Keratinocyte (primary cell): Measurements from ENCODE around the gene SORBS1. TPM values are rescaled to one million over a fixed set of nuclear protein-coding genes. Genes with fewer than 3 reads are reported as not detected.

ENCODE experiments used
- DNase-seq: peaks from one replicate; pipeline ENCODE4 v3.0.0-alpha.2; 2011; ENCODE audit warnings: low read depth, missing footprints, low spot score
- FAIRE-seq: peaks from 2 replicates; lab custom pipeline; 2011; peaks lifted over from hg19 to GRCh38; lab: Jason Lieb, UNC
- H2AFZ ChIP-seq: 2 replicates; pipeline ENCODE4 v1.6.0; 2012; ENCODE audit warnings: low read length, control low read depth, inconsistent platforms; ENCODE audit not compliant: control insufficient read depth
- H3K27ac ChIP-seq: 2 replicates; pipeline ENCODE4 v1.5.1; 2011; ENCODE audit warnings: low read length; ENCODE audit not compliant: control insufficient read depth, insufficient read depth
- H3K27me3 ChIP-seq: 3 replicates; pipeline ENCODE4 v1.6.0; 2011; ENCODE audit warnings: low read length; ENCODE audit not compliant: control insufficient read depth, insufficient read depth; ENCODE audit errors: extremely low read depth
- H3K36me3 ChIP-seq, 2 experiments: 2 replicates in 1 of 2; 3 replicates in 1 of 2; pipeline ENCODE4 v1.5.1; 2011; ENCODE audit warnings: low read length in 2 of 2, mild to moderate bottlenecking in 1 of 2; ENCODE audit not compliant: control insufficient read depth in 2 of 2, insufficient read depth in 2 of 2; ENCODE audit errors: extremely low read depth in 1 of 2
- H3K4me1 ChIP-seq: 3 replicates; pipeline ENCODE4 v1.5.1; 2011; ENCODE audit warnings: low read length; ENCODE audit not compliant: control insufficient read depth, insufficient read depth; ENCODE audit errors: extremely low read depth
- H3K4me2 ChIP-seq: 3 replicates; pipeline ENCODE4 v1.6.0; 2011; ENCODE audit warnings: low read depth, low read length; ENCODE audit not compliant: control insufficient read depth, insufficient read depth; ENCODE audit errors: extremely low read depth
- H3K4me3 ChIP-seq, 3 experiments: fragments of 200-600 bp in 1 of 3; sonication (generic) in 1 of 3; 2 replicates in 2 of 3; 3 replicates in 1 of 3; pipeline ENCODE4 v1.5.1; 2011 to 2016; ENCODE audit warnings: low read length in 3 of 3, mild to moderate bottlenecking in 3 of 3, control low read depth in 2 of 3, inconsistent platforms in 1 of 3, low read depth in 1 of 3, mixed read lengths in 1 of 3, mixed run types in 1 of 3, moderate library complexity in 1 of 3; ENCODE audit not compliant: control insufficient read depth in 2 of 3, insufficient read depth in 2 of 3; ENCODE audit errors: extremely low read depth in 1 of 3
- H3K79me2 ChIP-seq: 2 replicates; pipeline ENCODE4 v1.6.0; 2012; ENCODE audit warnings: low read length; ENCODE audit not compliant: control insufficient read depth, insufficient read depth
- H3K9ac ChIP-seq: 3 replicates; pipeline ENCODE4 v1.6.0; 2011; ENCODE audit warnings: low read length; ENCODE audit not compliant: control insufficient read depth, insufficient read depth; ENCODE audit errors: extremely low read depth
- H3K9me1 ChIP-seq: 3 replicates; pipeline ENCODE4 v1.6.0; 2011; ENCODE audit warnings: low read length; ENCODE audit not compliant: control insufficient read depth, insufficient read depth; ENCODE audit errors: extremely low read depth
- H3K9me3 ChIP-seq: 2 replicates; pipeline ENCODE4 v1.5.1; 2012; ENCODE audit warnings: low read depth, low read length; ENCODE audit not compliant: control insufficient read depth
- H4K20me1 ChIP-seq: 3 replicates; pipeline ENCODE4 v1.6.0; 2011; ENCODE audit warnings: low read length; ENCODE audit not compliant: control insufficient read depth, insufficient read depth; ENCODE audit errors: extremely low read depth
- EZH2 ChIP-seq: IDR thresholded peaks from one replicate; pipeline ENCODE4 v1.6.1; 2012; ENCODE audit warnings: inconsistent platforms, mild to moderate bottlenecking, low read length, moderate library complexity
- dilution Hi-C: fragments of 300-500 bp; cut with MboI; formaldehyde crosslinking; loops from one replicate; pipeline ENCODE4 v1.7.0; 2020; ENCODE audit warnings: low sequenced_read_pairs; ENCODE audit not compliant: extremely low pct_ligation_motif_present
- polyA plus RNA-seq, 5 experiments: library from polyadenylated mRNA; depleted of rRNA in 3 of 5; stranded (reverse) in 3 of 5; stranded (forward) in 1 of 5; unstranded in 1 of 5; fragments of >200 nt; gene quantifications; 1 replicate in 1 of 5; 2 replicates in 3 of 5; 3 replicates in 1 of 5; pipeline versions ENCODE4 v1.2.1 to v1.2.3, GENCODE V29; 2011 to 2012; ENCODE audit warnings: missing spikeins in 2 of 5, low read depth in 1 of 5, low replicate concordance in 1 of 5
- TF ChIP-seq, protein P1 (sequence below), 3 experiments: IDR thresholded peaks in 1 of 3; conservative IDR thresholded peaks in 1 of 3; optimal IDR thresholded peaks in 1 of 3; 2 replicates in 2 of 3; 3 replicates in 1 of 3; pipeline versions ENCODE3 to v1.5.1; 2011; ENCODE audit warnings: low read length in 3 of 3, mild to moderate bottlenecking in 3 of 3, moderate library complexity in 2 of 3, control low read depth in 1 of 3, inconsistent platforms in 1 of 3; ENCODE audit not compliant: insufficient read depth in 2 of 3; ENCODE audit errors: extremely low read depth in 1 of 3

SORBS1 gene
- polyA plus RNA-seq, 1 donor (not counting 4 experiments of a cell fraction or from before 2014, with no cell fraction given): 0.42 TPM

DNA sequence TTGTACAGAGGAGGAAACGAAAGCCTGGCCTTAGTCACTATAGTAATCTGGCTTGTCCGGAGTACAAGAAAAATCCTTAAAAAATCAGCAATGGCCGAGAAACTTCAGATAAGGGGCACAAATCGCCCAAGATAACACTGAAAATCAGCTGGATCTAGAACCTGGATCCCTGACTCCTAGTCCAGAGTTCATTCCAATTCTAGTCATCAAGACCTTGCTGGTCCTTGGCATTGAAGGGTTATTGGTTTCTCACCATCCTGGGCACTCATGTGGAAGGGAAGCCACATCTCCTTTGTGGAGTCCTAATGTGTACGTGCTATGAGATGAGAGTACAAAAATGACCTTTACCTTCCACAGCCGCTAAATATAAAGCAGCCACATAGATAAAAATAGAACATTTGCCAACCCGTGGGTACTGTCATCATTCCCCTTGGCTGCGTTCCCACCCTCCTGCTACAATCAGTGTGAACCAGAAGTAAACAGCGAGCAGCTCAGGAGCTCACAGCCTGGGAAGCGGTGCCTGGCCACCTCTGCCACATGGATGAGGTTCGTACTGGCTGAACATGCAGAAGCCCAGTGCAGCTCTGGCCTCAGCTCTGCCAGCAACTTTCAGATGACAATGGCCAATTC, 154.4 kb downstream of the SORBS1 start:
- FAIRE-seq: no peak
- Histone ChIP-seq H3K4me2 (no peak overlapping the region), H3K9ac (no peak overlapping the region), H3K27me3 (no peaks in the 10 kb centered on the region), H3K4me1 (no peaks in the 10 kb centered on the region), H3K36me3 (no peaks in the 10 kb centered on the region), H4K20me1 (no peaks in the 10 kb centered on the region), H3K27ac (no peak overlapping the region), H3K4me3 (no peak overlapping the region), H3K9me3 (no peaks in the 10 kb centered on the region), H3K9me1 (no peaks in the 10 kb centered on the region), H2AFZ (no peak overlapping the region), H3K79me2 (no peaks in the 10 kb centered on the region)
- no peak for DNase-seq
- dilution Hi-C loops: no loop called here
- TF ChIP-seq EZH2: no peak
- TF ChIP-seq, protein P1, sequence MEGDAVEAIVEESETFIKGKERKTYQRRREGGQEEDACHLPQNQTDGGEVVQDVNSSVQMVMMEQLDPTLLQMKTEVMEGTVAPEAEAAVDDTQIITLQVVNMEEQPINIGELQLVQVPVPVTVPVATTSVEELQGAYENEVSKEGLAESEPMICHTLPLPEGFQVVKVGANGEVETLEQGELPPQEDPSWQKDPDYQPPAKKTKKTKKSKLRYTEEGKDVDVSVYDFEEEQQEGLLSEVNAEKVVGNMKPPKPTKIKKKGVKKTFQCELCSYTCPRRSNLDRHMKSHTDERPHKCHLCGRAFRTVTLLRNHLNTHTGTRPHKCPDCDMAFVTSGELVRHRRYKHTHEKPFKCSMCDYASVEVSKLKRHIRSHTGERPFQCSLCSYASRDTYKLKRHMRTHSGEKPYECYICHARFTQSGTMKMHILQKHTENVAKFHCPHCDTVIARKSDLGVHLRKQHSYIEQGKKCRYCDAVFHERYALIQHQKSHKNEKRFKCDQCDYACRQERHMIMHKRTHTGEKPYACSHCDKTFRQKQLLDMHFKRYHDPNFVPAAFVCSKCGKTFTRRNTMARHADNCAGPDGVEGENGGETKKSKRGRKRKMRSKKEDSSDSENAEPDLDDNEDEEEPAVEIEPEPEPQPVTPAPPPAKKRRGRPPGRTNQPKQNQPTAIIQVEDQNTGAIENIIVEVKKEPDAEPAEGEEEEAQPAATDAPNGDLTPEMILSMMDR (optimal IDR thresholded peaks at IDR 0.05 in 1 of 3, IDR thresholded peaks at IDR 0.05 in 1 of 3, conservative IDR thresholded peaks at IDR 0.05 in 1 of 3; ENCODE audit: extremely low read depth in 1 of 3, insufficient read depth in 2 of 3, low read length in 3 of 3): no peak

DNA sequence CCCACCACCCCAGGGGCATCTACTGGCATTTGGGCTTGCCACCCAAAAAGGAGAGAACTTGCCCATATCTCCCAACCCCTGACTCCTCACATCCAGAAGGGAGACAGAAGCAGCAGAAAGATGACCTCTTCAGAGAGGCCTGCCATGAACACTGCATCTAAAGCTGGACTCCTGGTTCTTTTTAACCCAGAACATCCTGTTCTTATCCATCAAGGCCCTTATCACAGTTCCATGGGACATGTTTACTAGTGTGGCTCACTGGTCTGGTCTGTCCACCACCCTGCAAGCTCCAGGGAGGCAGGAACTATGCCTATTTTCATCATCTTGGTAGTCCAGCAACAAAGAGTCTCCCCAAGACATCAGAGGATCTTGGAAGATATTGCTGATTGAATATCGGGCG, 155.5 kb downstream of the SORBS1 start:
- no peak for TF ChIP-seq EZH2
- TF ChIP-seq, protein P1 (optimal IDR thresholded peaks at IDR 0.05 in 1 of 3, IDR thresholded peaks at IDR 0.05 in 1 of 3, conservative IDR thresholded peaks at IDR 0.05 in 1 of 3; ENCODE audit: extremely low read depth in 1 of 3, insufficient read depth in 2 of 3, low read length in 3 of 3): no peak
- no peak for FAIRE-seq
- no peaks in the 10 kb centered on the region for H4K20me1 ChIP-seq
- H3K4me1 ChIP-seq: no peaks in the 10 kb centered on the region
- no peaks in the 10 kb centered on the region for H3K9me1 ChIP-seq
- H3K79me2 ChIP-seq: no peaks in the 10 kb centered on the region
- H3K9me3 ChIP-seq: no peaks in the 10 kb centered on the region
- no peak overlapping the region for H3K4me3 ChIP-seq
- no peaks in the 10 kb centered on the region for H3K27me3 ChIP-seq
- H3K4me2 ChIP-seq: no peak overlapping the region
- H2AFZ ChIP-seq: no peak overlapping the region
- dilution Hi-C loops: no loop called here
- no peak for DNase-seq
- no peaks in the 10 kb centered on the region for H3K36me3 ChIP-seq
- H3K27ac ChIP-seq: no peak overlapping the region
- H3K9ac ChIP-seq: no peak overlapping the region
